Subcutaneous preadipocyte (primary cell): ENCODE measurements around the gene ARFGAP2. TPM values are rescaled to one million over a fixed set of nuclear protein-coding genes. Genes with fewer than 3 reads are reported as not detected.

ENCODE experiments used
- small RNA-seq: library from RNA; depleted of rRNA; stranded (forward); fragments of <200 nt; gene quantifications from one replicate; pipeline ENCODE3, GENCODE V24; 2012
- total RNA-seq: library from RNA; depleted of rRNA; stranded (reverse); fragments of >200 nt; gene quantifications from 2 replicates; pipeline ENCODE4 v1.2.3, GENCODE V29; 2012

The ARFGAP2 gene
- total RNA-seq: 94.4 and 122 TPM in 2 replicates

DNA sequence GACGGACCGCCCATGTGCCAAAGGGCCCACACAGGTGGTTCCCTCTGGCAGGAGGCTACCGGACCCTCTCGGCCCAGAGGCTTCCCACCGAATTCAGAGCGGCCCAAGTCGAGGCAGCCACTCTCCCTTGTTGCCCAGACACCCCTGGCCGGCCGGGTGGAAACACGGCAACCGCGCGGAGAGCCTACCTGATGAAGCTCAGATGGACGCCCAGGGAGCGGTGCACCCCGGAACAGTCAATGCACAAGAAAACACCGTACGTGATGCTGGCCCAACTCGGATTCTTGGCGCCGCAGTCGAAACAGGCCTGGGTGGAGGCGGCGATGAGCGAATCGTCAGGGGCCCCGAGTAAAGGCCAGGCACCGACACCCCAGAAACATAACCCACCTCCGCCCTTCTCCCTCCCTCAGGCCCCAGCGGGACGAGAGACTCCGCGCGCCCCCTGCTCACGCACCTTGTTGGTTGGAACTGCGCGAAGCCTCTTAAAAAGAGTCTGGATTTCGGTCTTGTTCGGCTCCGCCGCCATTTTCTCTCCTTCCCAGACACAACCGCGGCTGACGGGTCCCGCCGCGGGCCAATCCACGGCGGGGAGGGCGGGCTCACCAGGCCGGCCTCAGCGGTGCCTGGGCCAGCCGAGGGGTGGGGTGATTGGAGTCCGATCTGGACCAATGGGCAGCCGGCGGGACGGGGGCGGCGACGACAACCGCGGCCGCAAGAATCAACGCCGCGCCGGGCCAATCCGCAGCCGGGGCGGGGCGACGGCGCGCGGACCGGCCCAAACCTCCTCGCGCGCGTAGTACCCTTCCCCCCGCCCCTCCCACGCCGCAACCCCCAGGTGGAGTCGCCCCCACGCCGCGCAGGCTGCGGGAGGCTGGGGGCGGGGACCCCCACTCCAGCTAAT, at the start of gene ARFGAP2:
ARFGAP2 (minus strand) TSS at position 552 of the 901 bp plus-strand sequence; CDS start at position 526, 26 bp downstream.

DNA sequence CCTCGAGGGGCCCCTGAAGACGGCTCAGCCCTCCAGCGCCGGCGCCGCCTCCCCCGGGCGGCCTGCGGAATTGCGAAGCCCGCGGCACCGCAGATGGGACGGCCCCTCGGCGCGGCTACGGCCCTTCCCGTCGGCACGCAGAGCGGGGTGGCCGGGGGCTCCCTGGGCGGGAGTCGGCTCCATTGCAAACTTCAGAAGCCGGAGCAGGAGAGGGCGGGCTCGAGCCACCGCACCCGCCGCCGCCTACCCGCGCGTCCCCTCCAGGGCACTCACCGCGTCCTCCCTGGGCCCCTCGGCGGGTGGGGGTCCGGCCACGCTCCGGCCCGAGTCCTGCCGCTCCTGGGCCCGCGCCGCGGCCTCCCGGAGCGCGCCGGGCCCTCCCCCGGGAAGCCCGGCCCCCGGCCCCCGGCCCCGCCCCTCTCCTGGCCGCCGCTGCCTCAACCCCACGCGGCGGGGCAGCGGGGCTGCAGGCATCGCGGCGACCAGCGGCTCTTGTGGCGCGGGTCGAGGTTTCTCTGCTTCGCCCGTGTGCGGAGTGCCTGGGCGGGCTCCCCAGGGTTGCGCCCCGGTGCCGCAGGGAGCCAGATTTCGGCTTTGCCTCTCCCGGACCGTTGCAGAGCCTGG, 9.5 kb upstream of the ARFGAP2 start, which contains the start of gene PACSIN3:
PACSIN3 (minus strand) TSS at position 359 of the 624 bp plus-strand sequence. CDS start 3,707 bp downstream, outside the sequence.

Small RNAs within 50 kb of the gene (small RNA-seq; reads per million reads assigned to genes)
- gene MIR6745: not detected

Other genes with a start within 250 kb of the ARFGAP2 start
- 21.7 and 30.9 TPM in 2 replicates for gene CSTPP1, start 240.1 kb downstream of the ARFGAP2 start, total RNA-seq
- 9.9 and 14.1 TPM in 2 replicates for gene PACSIN3, start 9.6 kb upstream of the ARFGAP2 start, total RNA-seq
- 38.9 and 44.4 TPM in 2 replicates for gene DDB2, start 38.1 kb upstream of the ARFGAP2 start, total RNA-seq
- gene ACP2, start 71.9 kb upstream of the ARFGAP2 start, total RNA-seq: 26.8 and 31.1 TPM in 2 replicates
- 53.3 and 88.2 TPM in 2 replicates for gene NR1H3, start 81.1 kb upstream of the ARFGAP2 start, total RNA-seq
- gene MADD, start 93.3 kb upstream of the ARFGAP2 start, total RNA-seq: 10.3 and 20.3 TPM in 2 replicates
- gene MYBPC3, start 175.8 kb upstream of the ARFGAP2 start, total RNA-seq: not detected in 2 replicates
- not detected in 2 replicates for gene SPI1, start 201.7 kb upstream of the ARFGAP2 start, total RNA-seq
- 51.4 and 68.4 TPM in 2 replicates for gene SLC39A13, start 231.7 kb upstream of the ARFGAP2 start, total RNA-seq
- gene PSMC3, start 249.6 kb upstream of the ARFGAP2 start, total RNA-seq: 138 and 145 TPM in 2 replicates